HepG2 (cell line): ENCODE measurements around the gene INTS1. TPM values are rescaled to one million over a fixed set of nuclear protein-coding genes. Genes with fewer than 3 reads are reported as not detected.
A peak's percentile ranks its signal among the peaks of the same experiment; 100 is the strongest.

ENCODE experiments used
- ARNT ChIP-seq: fragments of 450-650 bp; IDR thresholded peaks from 2 replicates; pipeline ENCODE4 v1.6.1; 2017
- GLI4 ChIP-seq: sonication (generic); formaldehyde crosslinking; IDR thresholded peaks from 2 replicates; pipeline ENCODE4 v1.5.1; 2020; ENCODE audit warnings: missing genetic modification reagents, mild to moderate bottlenecking, moderate library complexity, borderline replicate concordance
- HMG20B ChIP-seq: conservative IDR thresholded peaks from 2 replicates; pipeline ENCODE4 v1.6.1; 2016; ENCODE audit warnings: missing genetic modification reagents, missing compliant biosample characterization
- HOXA3 ChIP-seq: sonication (generic); formaldehyde crosslinking; IDR thresholded peaks from 2 replicates; pipeline ENCODE4 v1.5.0; 2020; ENCODE audit warnings: missing genetic modification reagents
- IRX3 ChIP-seq: sonication (generic); formaldehyde crosslinking; IDR thresholded peaks from 2 replicates; pipeline ENCODE4 v1.8.1; 2023; ENCODE audit warnings: mild to moderate bottlenecking, low read depth, missing genetic modification reagents, borderline replicate concordance
- KAT7 ChIP-seq: IDR thresholded peaks from 2 replicates; pipeline ENCODE4 v1.6.1; 2018; ENCODE audit warnings: borderline replicate concordance, missing compliant biosample characterization
- KLF13 ChIP-seq: sonication (generic); formaldehyde crosslinking; IDR thresholded peaks from 2 replicates; pipeline ENCODE4 v1.4.0; 2020; ENCODE audit warnings: mild to moderate bottlenecking, missing genetic modification reagents
- MAF1 ChIP-seq: sonication (generic); formaldehyde crosslinking; IDR thresholded peaks from 2 replicates; pipeline ENCODE4 v1.5.0; 2020; ENCODE audit warnings: missing genetic modification reagents, borderline replicate concordance
- MYPOP ChIP-seq: sonication (generic); formaldehyde crosslinking; IDR thresholded peaks from 2 replicates; pipeline ENCODE4 v1.8.1; 2023; ENCODE audit warnings: mild to moderate bottlenecking, moderate library complexity, missing genetic modification reagents
- POLR2AphosphoS2 ChIP-seq: IDR thresholded peaks from 2 replicates; pipeline ENCODE4 v1.6.1; 2011; ENCODE audit warnings: low read depth, low read length, improper control_type of control experiment
- STAT6 ChIP-seq: sonication (generic); formaldehyde crosslinking; IDR thresholded peaks from 2 replicates; pipeline ENCODE4 v1.4.0; 2020; ENCODE audit warnings: missing genetic modification reagents, mild to moderate bottlenecking, borderline replicate concordance
- TBP ChIP-seq: sonication (generic); formaldehyde crosslinking; IDR thresholded peaks from 2 replicates; pipeline ENCODE4 v1.5.0; 2020; ENCODE audit warnings: missing genetic modification reagents
- THRA ChIP-seq: sonication (generic); formaldehyde crosslinking; IDR thresholded peaks from 2 replicates; pipeline ENCODE4 v1.4.0; 2020; ENCODE audit warnings: missing genetic modification reagents, borderline replicate concordance
- ZBTB43 ChIP-seq: sonication (generic); formaldehyde crosslinking; conservative IDR thresholded peaks from 2 replicates; pipeline ENCODE4 v1.4.0; 2020; ENCODE audit warnings: missing genetic modification reagents
- ZFP91 ChIP-seq: sonication (generic); formaldehyde crosslinking; IDR thresholded peaks from 2 replicates; pipeline ENCODE4 v1.9.0; 2022; ENCODE audit warnings: missing genetic modification reagents, mild to moderate bottlenecking, borderline replicate concordance
- ZFX ChIP-seq: sonication (generic); formaldehyde crosslinking; IDR thresholded peaks from 2 replicates; pipeline ENCODE4 v1.4.0; 2020; ENCODE audit warnings: mild to moderate bottlenecking, low read depth, missing genetic modification reagents, moderate library complexity
- ZFY ChIP-seq: sonication (generic); formaldehyde crosslinking; IDR thresholded peaks from 2 replicates; pipeline ENCODE4 v1.4.0; 2020; ENCODE audit warnings: missing genetic modification reagents
- ZMAT3 ChIP-seq: sonication (generic); formaldehyde crosslinking; conservative IDR thresholded peaks from 2 replicates; pipeline ENCODE4 v1.7.0; 2021; ENCODE audit warnings: missing genetic modification reagents
- ZNF326 ChIP-seq: sonication (generic); formaldehyde crosslinking; IDR thresholded peaks from 2 replicates; pipeline ENCODE4 v1.4.0; 2020; ENCODE audit warnings: missing genetic modification reagents, borderline replicate concordance
- ZNF678 ChIP-seq: sonication (generic); formaldehyde crosslinking; IDR thresholded peaks from 2 replicates; pipeline ENCODE4 v1.4.0; 2020; ENCODE audit warnings: mild to moderate bottlenecking, missing genetic modification reagents
- ZNF788 ChIP-seq: sonication (generic); formaldehyde crosslinking; IDR thresholded peaks from 2 replicates; pipeline ENCODE4 v1.5.0; 2020; ENCODE audit warnings: mild to moderate bottlenecking, missing genetic modification reagents, borderline replicate concordance
- polyA plus RNA-seq, 8 experiments: library from polyadenylated mRNA; depleted of rRNA in 3 of 8; stranded (reverse) in 7 of 8; unstranded in 1 of 8; fragments of >200 nt; fragmentation: Illumina TruSeq in 4 of 8; extraction: Trizol in 4 of 8; gene quantifications; 2 replicates each; pipeline versions ENCODE4 v1.2.1 to v1.2.3, GENCODE V29; 2011 to 2016; ENCODE audit warnings: low read depth in 4 of 8, missing spikeins in 1 of 8, mixed read lengths in 1 of 8; ENCODE audit not compliant: insufficient read depth in 1 of 8
- total RNA-seq, 5 experiments: library from RNA; depleted of rRNA; stranded (reverse); fragments of >200 nt; fragmentation: Illumina TruSeq; extraction: Trizol; gene quantifications; 2 replicates each; pipeline ENCODE4 v1.2.3, GENCODE V29; 2016; ENCODE audit warnings: low read depth in 1 of 5

INTS1 gene
- total and polyA plus RNA-seq, 2 of the 13 experiments (the other 11 are each of a cell fraction or from before 2014, with no cell fraction given) = 13.7 to 29.0 TPM

GRCh38 chr7:1460821-1461645 lies 43.2 kb downstream of the INTS1 start (continued):
- TF ChIP-seq ZNF326 (CRISPR knock-in tag) (no peak), GLI4 (CRISPR knock-in tag) (0 out of 2 replicates have a peak, but pooled peaks have one; percentile 2), STAT6 (CRISPR knock-in tag) (no peak), ARNT (no peak), ZBTB43 (CRISPR knock-in tag) (peak; percentile 26; the same call in 1 of the 2 replicates), POLR2AphosphoS2 (no peak), ZNF788 (CRISPR knock-in tag) (peak; percentile 74; the same call in 1 of the 2 replicates), ZNF678 (CRISPR knock-in tag) (0 out of 2 replicates have a peak, but pooled peaks have one; percentile 40), KLF13 (no peak), IRX3 (CRISPR knock-in tag) (no peak), ZFX (CRISPR knock-in tag) (peak; percentile 79), KAT7 (0 out of 2 replicates have a peak, but pooled peaks have one; percentile 59), TBP (CRISPR knock-in tag) (no peak), MYPOP (CRISPR knock-in tag) (0 out of 2 replicates have a peak, but pooled peaks have one; percentile 61), ZFY (CRISPR knock-in tag) (0 out of 2 replicates have a peak, but pooled peaks have one; percentile 14), ZMAT3 (peak; percentile 68; the same call in 1 of the 2 replicates), MAF1 (CRISPR knock-in tag) (no peak), HOXA3 (CRISPR knock-in tag) (peak; percentile 10; the same call in 1 of the 2 replicates), THRA (CRISPR knock-in tag) (no peak), ZFP91 (CRISPR knock-in tag) (0 out of 2 replicates have a peak, but pooled peaks have one; percentile 52), HMG20B (CRISPR knock-in tag) (no peak)
